GM10248 (cell line): ENCODE measurements around the gene COX17.

Experiments
- CTCF ChIA-PET: fragments of 300-600 bp; sonication (Branson Sonifier 250); formaldehyde crosslinking; extraction: SDS; loops from one replicate; lab custom pipeline; 2021; ENCODE audit warnings: antibody characterized with exemption; lab: Yijun Ruan, JAX
- POLR2A ChIA-PET: fragments of 350-650 bp; sonication (Branson Sonifier 250); formaldehyde crosslinking; extraction: SDS; loops from one replicate; lab custom pipeline; 2020; ENCODE audit warnings: antibody characterized with exemption; lab: Yijun Ruan, JAX
- DNase-seq: peaks from one replicate; pipeline ENCODE4 v3.0.0; 2012; ENCODE audit errors: extremely low spot score
- TF ChIP-seq, protein P1 (sequence below): IDR thresholded peaks from 2 replicates; pipeline ENCODE4 v1.5.1; 2012; ENCODE audit warnings: mild to moderate bottlenecking, low read depth; ENCODE audit errors: extremely low read depth, missing control alignments, control extremely low read depth

Gene COX17

GRCh38 chr3:119676020-119676419 lies 1.2 kb downstream of the COX17 start:
- CTCF ChIA-PET: interaction anchor here (1.0 to 11.2 kb wide), 9 partner anchors 11 to 792 kb away, joined by 3 to 128 read pairs (median 6); partner anchors contain the start of gene CD80
- DNase-seq: no peak
- TF ChIP-seq, protein P1, sequence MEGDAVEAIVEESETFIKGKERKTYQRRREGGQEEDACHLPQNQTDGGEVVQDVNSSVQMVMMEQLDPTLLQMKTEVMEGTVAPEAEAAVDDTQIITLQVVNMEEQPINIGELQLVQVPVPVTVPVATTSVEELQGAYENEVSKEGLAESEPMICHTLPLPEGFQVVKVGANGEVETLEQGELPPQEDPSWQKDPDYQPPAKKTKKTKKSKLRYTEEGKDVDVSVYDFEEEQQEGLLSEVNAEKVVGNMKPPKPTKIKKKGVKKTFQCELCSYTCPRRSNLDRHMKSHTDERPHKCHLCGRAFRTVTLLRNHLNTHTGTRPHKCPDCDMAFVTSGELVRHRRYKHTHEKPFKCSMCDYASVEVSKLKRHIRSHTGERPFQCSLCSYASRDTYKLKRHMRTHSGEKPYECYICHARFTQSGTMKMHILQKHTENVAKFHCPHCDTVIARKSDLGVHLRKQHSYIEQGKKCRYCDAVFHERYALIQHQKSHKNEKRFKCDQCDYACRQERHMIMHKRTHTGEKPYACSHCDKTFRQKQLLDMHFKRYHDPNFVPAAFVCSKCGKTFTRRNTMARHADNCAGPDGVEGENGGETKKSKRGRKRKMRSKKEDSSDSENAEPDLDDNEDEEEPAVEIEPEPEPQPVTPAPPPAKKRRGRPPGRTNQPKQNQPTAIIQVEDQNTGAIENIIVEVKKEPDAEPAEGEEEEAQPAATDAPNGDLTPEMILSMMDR: no peak
- POLR2A ChIA-PET: interaction anchor here (0.8 to 1.2 kb wide), 2 partner anchors 62 to 75 kb away, joined by 5 to 6 read pairs; no protein-coding TSS in a partner anchor

- CTCF ChIA-PET: interaction anchor here (1.0 to 11.2 kb wide), 9 partner anchors 10 to 125 kb away, joined by 3 to 128 read pairs (median 6); partner anchors contain the start of gene CD80
- POLR2A ChIA-PET: interaction anchor here (0.7 to 1.2 kb wide), 2 partner anchors 61 to 418 kb away, joined by 4 to 6 read pairs; no protein-coding TSS in a partner anchor
- DNase-seq: no peak
These were observed 1.9 kb downstream of the COX17 start for GRCh38 chr3:119675188-119675874.

DNA sequence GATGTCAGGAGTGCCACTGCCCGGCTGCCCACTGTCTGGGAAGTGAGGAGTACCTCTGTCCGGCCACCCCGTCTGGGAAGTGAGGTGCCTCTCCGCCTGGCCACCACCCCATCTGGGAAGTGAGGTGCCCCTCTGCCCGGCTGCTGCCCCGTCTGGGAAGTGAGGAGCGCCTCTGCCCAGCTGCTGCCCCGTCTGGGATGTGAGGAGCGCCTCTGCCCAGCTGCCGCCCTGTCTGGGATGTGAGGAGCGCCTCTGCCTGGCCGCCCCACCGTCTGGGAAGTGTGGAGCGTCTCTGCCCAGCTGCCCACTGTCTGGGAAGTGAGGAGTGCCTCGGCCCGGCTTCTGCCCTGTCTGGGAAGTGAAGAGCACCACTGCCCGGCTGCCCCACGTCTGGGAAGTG lies 3.3 kb downstream of the COX17 start:
- POLR2A ChIA-PET: no interaction called here
- no peak for DNase-seq
- TF ChIP-seq, protein P1: no peak

More at GRCh38 chr3:119675188-119675874, 1.9 kb downstream of the COX17 start:
- TF ChIP-seq, protein P1: no peak

DNA sequence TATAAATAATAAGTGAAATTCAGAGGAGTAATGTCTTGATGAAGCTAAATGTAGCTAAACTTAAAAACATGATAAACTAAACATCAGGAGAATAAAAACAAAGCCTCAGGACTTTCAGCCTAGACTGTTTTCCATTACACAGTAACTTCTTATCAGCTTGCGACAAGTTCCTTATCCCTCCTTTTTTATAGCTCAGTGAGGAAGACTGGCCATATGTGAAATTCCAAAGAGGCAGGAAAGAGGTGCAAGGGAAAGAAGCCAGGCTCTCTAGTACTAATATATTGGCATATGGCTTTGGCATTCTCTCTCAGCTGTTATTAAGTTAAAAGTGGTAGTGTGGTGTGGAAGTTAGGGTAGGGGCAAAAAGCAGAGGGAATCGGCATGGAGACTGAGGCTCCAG lies 4.4 kb downstream of the COX17 start:
- POLR2A ChIA-PET: no interaction called here
- TF ChIP-seq, protein P1: no peak
- CTCF ChIA-PET: interaction anchor here (0.7 to 3.0 kb wide), 12 partner anchors 8 to 788 kb away, joined by 3 to 21 read pairs (median 3); no protein-coding TSS in a partner anchor
- DNase-seq: no peak

More for the DNA sequence above, 3.3 kb downstream of the COX17 start:
- CTCF ChIA-PET: interaction anchor here (1.5 to 3.0 kb wide), 4 partner anchors 8 to 73 kb away, joined by 3 to 21 read pairs (median 11); no protein-coding TSS in a partner anchor

DNA sequence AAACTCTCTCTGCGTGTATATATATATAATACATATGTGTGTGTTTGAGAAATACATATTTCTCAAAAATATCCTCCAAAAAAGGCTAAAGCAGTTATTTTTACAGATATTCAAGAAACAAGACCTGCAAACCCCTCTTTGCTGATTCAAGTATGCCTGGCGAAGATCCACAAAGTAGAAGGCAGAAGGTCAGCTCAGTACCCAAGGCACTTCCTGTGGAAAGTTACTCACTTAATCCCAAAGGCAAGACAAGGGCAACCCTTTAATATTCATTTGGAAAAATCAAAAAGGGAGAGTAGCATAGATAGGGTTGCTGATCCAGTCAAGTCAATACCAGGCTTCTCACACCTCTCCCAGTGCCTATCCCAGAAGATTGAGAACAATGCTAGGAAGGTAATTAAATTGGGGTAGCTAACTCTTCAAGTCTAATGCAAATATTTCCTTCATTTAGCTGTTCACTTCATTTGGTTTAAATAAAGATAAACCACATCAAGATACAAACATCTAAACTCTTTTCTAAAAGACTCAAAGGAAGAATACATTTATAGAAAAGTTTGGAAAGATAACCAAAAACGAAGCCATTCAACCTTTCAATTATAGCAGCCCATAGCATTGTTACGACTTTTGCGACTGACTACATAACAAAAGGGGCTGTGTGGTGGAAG lies 7.2 kb downstream of the COX17 start:
- POLR2A ChIA-PET: no interaction called here
- CTCF ChIA-PET: interaction anchor here (1.3 kb wide), 1 partner anchor 11 kb away, joined by 5 read pairs; no protein-coding TSS in a partner anchor
- no peak for DNase-seq
- TF ChIP-seq, protein P1: no peak

DNA sequence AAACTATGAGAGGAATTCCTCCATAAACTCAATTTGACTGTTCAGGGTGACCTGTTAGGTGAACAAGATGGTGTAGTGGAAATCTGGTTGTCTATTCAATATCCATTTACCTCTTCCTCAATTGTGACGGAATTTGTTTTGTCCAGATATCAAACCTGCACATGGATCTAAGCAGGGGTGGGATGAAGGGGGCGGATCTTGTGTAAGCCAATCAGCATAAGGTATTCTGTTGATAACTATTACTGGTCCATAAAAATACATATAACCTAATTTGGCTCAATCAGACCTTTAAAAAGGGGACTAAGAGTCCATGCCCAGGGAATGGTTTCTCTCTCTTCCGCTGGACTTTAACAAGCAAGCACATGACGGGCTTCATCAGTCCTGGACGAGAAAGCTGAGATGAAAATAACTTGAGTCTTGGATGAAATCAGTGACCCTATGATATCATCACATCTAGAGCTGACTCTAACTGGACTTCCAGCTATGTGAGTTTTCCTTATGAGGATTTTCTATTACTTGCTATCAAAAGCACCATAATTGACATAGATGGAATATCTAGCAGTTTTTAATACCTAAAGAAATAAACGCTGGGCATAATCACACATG lies 11.1 kb downstream of the COX17 start:
- CTCF ChIA-PET: interaction anchor here (1.0 to 4.9 kb wide), 6 partner anchors 9 to 65 kb away, joined by 3 to 32 read pairs (median 4); partner anchors contain the start of gene COX17
- POLR2A ChIA-PET: no interaction called here
- no peak for DNase-seq
- TF ChIP-seq, protein P1: no peak
